C1 segment of cervical spinal cord (tissue), 14 donors: ENCODE data around the gene PAM.
"Not testable (repeated sequence)": the region's sequence is repeated elsewhere in the genome, so short reads cannot be mapped to it uniquely, and the experiment has no call there.

Experiments
- DNase-seq, 14 donors: peaks; one replicate each; lab custom pipeline; 2025; lab: John Stamatoyannopoulos, UW

The PAM gene

GRCh38 chr5:103046706-103047105 lies 291.6 kb downstream of the PAM start:
- not testable (repeated sequence) for DNase-seq

- DNase-seq: no peak
These were observed 302.4 kb downstream of the PAM start for GRCh38 chr5:103057208-103058130.

DNA sequence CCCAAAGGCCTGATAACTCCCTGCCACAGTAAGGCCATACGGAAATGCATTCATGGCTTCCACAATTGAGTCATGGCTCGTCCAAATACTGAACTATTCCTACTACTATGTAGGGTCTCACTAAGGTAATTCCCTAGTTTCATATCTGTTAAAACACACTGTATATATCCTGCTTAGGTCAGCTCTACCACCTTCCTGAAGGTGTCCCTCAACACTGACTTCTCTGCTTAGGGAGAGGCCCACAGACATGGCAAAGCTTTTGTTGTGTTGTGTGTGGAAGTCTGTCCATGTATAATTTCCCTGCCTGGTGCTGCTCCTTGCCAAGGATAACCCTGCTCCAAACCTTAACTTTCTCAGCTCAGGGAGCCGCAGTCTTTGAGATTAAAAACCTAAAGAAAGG lies 304.4 kb downstream of the PAM start:
- DNase-seq: no peak

- no peak for DNase-seq
These were observed 305.4 kb downstream of the PAM start for GRCh38 chr5:103060424-103060954.

GRCh38 chr5:103066326-103066725 lies 311.2 kb downstream of the PAM start:
- no peak for DNase-seq

DNA sequence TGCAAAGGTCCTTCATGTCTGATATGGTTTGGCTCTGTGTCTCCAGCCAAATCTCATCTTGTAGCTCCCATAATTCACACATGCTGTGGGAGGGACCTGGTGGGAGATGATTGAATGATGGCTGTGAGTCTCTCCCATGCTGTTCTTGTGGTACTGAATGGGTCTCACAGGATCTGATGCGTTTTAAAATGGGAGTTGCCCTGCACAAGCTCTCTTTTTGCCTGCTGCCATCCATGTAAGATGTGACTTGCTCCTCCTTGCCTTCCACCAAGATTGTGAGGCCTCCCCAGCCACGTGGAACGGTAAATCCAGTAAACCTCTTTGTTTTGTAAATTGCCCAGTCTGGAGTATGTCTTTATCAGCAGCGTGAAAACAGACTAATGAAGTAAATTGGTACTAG lies 318.4 kb downstream of the PAM start:
- not testable (repeated sequence) for DNase-seq

DNA sequence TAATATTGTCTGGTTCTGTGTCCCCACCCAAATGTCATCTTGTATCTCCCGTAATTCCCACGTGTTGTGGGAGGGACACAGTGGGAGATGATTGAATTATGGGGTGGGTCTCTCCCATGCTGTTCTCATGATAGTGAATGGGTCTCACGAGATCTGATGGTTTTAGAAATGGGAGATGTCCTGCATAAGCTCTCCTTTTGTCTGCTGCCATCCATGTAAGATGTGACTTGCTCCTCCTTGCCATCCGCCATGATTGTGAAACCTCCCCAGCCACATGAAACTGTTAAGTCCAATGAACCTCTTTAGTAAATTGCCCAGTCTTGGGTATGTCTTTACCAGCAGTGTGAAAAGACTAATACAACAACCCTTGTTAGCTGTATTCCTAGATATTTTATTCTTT lies 320.3 kb downstream of the PAM start:
- DNase-seq: no peak
